Activated naive CD4-positive, alpha-beta T cell (primary cell): ENCODE measurements around the gene ADIPOR2.

Experiments
- DNase-seq, 4 experiments: peaks; one replicate each; lab custom pipeline; 2025; lab: John Stamatoyannopoulos, UW

Gene ADIPOR2

GRCh38 chr12:1830401-1830845 is 139.6 kb downstream of the ADIPOR2 start:
- DNase-seq: no peak

- DNase-seq: no peak
Measured at GRCh38 chr12:1830981-1831963, 140.4 kb downstream of the ADIPOR2 start.

GRCh38 chr12:1832801-1833595 is 142.1 kb downstream of the ADIPOR2 start:
- no peak for DNase-seq

GRCh38 chr12:1833596-1834028 is 142.7 kb downstream of the ADIPOR2 start:
- DNase-seq: no peak

GRCh38 chr12:1834186-1834925 is 143.5 kb downstream of the ADIPOR2 start:
- no peak for DNase-seq

GRCh38 chr12:1835211-1836131 is 144.6 kb downstream of the ADIPOR2 start:
- DNase-seq: no peak

- DNase-seq: no peak
Measured at GRCh38 chr12:1836241-1836803, 145.5 kb downstream of the ADIPOR2 start.

- no peak for DNase-seq
Measured at GRCh38 chr12:1836854-1837421, 146.1 kb downstream of the ADIPOR2 start.

GRCh38 chr12:1837541-1838204 is 146.8 kb downstream of the ADIPOR2 start:
- no peak for DNase-seq
